ENCODE results near the gene SMYD3. TPM values are rescaled to one million over a fixed set of nuclear protein-coding genes. Genes with fewer than 3 reads are reported as not detected.

The SMYD3 gene
- total and polyA plus RNA-seq, 2 of the 13 experiments (the other 11 are each of a cell fraction or from before 2014, with no cell fraction given) = 27.7 to 35.8 TPM

- POLR2A ChIA-PET = no interaction called here
- H3K4me3 ChIP-seq (replicated peaks in 1 of 3; ENCODE audit: insufficient read depth in 1 of 3, low read depth in 2 of 3, low read length in 3 of 3) = no peak overlapping the region
- H3K4me1 ChIP-seq (ENCODE audit: insufficient read depth, low read length) = peaks cover 7% of the 10 kb centered on the region; the same call in 1 of the 2 replicates
- no peak overlapping the region for H3K9ac ChIP-seq (ENCODE audit: insufficient read depth, low read depth, low read length)
- H3K27ac ChIP-seq (ENCODE audit: extremely low read length, insufficient read depth, low read length) = no peak overlapping the region
- in situ Hi-C loops (cut with HindIII; ENCODE audit: extremely low pct_ligation_motif_present, low pct_unique_long_range_greater_than_20kb) = no loop called here
- ATAC-seq (no peak), DNase-seq (ENCODE audit: low spot score) (no peak), FAIRE-seq (no peak)
- 87% methylated on average over 10 of the region's 10 CpGs for WGBS (ENCODE audit: low lambda C conversion rate)
- no TSS peak for BruUV-seq (replicated peaks)
- no peaks in the 10 kb centered on the region for H3K36me3 ChIP-seq (replicated peaks in 1 of 2; ENCODE audit: control insufficient read depth in 1 of 2, insufficient read depth in 2 of 2, low read length in 2 of 2)
- H3K9me3 ChIP-seq (ENCODE audit: low read length) = no peaks in the 10 kb centered on the region
- CTCF ChIA-PET (ENCODE audit: low intra/inter-chr PET ratio, low total read pairs) = no interaction called here
- TF ChIP-seq ZNF552 (CRISPR knock-in tag; IDR thresholded peaks at IDR 0.05; ENCODE audit: borderline replicate concordance) (no peak), ARNT2 (CRISPR knock-in tag; IDR thresholded peaks at IDR 0.05; ENCODE audit: low read depth) (no peak), ZMAT5 (CRISPR knock-in tag; IDR thresholded peaks at IDR 0.05; ENCODE audit: borderline replicate concordance, low read depth) (no peak), MLX (CRISPR knock-in tag; IDR thresholded peaks at IDR 0.05) (no peak), ZNF180 (CRISPR knock-in tag; IDR thresholded peaks at IDR 0.05; ENCODE audit: borderline replicate concordance, low read depth) (no peak), ZNF850 (CRISPR knock-in tag; conservative IDR thresholded peaks at IDR 0.05) (no peak), RBM22 (optimal IDR thresholded peaks at IDR 0.05; ENCODE audit: low read length) (no peak), GZF1 (CRISPR knock-in tag; IDR thresholded peaks at IDR 0.05) (no peak), ZFP36L2 (CRISPR knock-in tag; IDR thresholded peaks at IDR 0.05) (no peak), ZMYM4 (CRISPR knock-in tag; IDR thresholded peaks at IDR 0.05) (no peak), ZNF788 (CRISPR knock-in tag; IDR thresholded peaks at IDR 0.05; ENCODE audit: borderline replicate concordance) (no peak)
- TF ChIP-seq, protein P1, sequence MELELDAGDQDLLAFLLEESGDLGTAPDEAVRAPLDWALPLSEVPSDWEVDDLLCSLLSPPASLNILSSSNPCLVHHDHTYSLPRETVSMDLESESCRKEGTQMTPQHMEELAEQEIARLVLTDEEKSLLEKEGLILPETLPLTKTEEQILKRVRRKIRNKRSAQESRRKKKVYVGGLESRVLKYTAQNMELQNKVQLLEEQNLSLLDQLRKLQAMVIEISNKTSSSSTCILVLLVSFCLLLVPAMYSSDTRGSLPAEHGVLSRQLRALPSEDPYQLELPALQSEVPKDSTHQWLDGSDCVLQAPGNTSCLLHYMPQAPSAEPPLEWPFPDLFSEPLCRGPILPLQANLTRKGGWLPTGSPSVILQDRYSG (CRISPR knock-in tag; IDR thresholded peaks at IDR 0.05) = no peak
- TF ChIP-seq, protein P2, sequence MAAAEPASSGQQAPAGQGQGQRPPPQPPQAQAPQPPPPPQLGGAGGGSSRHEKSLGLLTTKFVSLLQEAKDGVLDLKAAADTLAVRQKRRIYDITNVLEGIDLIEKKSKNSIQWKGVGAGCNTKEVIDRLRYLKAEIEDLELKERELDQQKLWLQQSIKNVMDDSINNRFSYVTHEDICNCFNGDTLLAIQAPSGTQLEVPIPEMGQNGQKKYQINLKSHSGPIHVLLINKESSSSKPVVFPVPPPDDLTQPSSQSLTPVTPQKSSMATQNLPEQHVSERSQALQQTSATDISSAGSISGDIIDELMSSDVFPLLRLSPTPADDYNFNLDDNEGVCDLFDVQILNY (CRISPR knock-in tag; conservative IDR thresholded peaks at IDR 0.05) = no peak
- H3K4me2 ChIP-seq (ENCODE audit: low read depth, low read length) = no peak overlapping the region
- H2AFZ ChIP-seq (ENCODE audit: low read length) = no peak overlapping the region
- H4K20me1 ChIP-seq (ENCODE audit: insufficient read depth, low read length) = no peaks in the 10 kb centered on the region
- H3K79me2 ChIP-seq (ENCODE audit: insufficient read depth, low read length) = no peaks in the 10 kb centered on the region
- intact Hi-C loops (cut with micrococcal nuclease; ENCODE audit: unreplicated experiment) = no loop called here
- H3K27me3 ChIP-seq (ENCODE audit: control insufficient read depth in 1 of 2, insufficient read depth in 2 of 2, low read length in 2 of 2) = no peaks in the 10 kb centered on the region
These were observed 625.2 kb downstream of the SMYD3 start for GRCh38 chr1:245881767-245882391.
